Skin of body (tissue), 3 donors: ENCODE results near the gene ZNF230. TPM values are rescaled to one million over a fixed set of nuclear protein-coding genes. Genes with fewer than 3 reads are reported as not detected.

Experiments used
- DNase-seq: peaks from one replicate; lab custom pipeline; 2025; lab: John Stamatoyannopoulos, UW
- small RNA-seq: library from RNA; depleted of rRNA; stranded (forward); fragments of <200 nt; gene quantifications from one replicate; pipeline ENCODE3, GENCODE V24; 2014; ENCODE audit warnings: low replicate concordance
- total RNA-seq: library from RNA; depleted of rRNA; stranded (reverse); fragments of >200 nt; gene quantifications from one replicate; pipeline ENCODE4 v1.2.3, GENCODE V29; 2014

The ZNF230 gene
- total RNA-seq, 1 donor from 2014 or later: 5.0 TPM

GRCh38 chr19:44032001-44032610 is 29.3 kb downstream of the ZNF230 start:
- DNase-seq: no peak

- no peak for DNase-seq
These were observed 39.4 kb downstream of the ZNF230 start for GRCh38 chr19:44042147-44042546.

- DNase-seq: no peak
These were observed 48.2 kb downstream of the ZNF230 start for GRCh38 chr19:44050740-44051649.

- peak; percentile 94 for DNase-seq
These were observed 49.1 kb downstream of the ZNF230 start, which contains the start of gene ZNF223 for GRCh38 chr19:44051650-44052402. TSS of gene ZNF223 (plus strand) at chr19:44052036. CDS start at chr19:44055177, 3,141 bp downstream.

- DNase-seq: no peak
These were observed 53.1 kb downstream of the ZNF230 start for GRCh38 chr19:44055870-44056269.

GRCh38 chr19:44059229-44059628 is 56.5 kb downstream of the ZNF230 start:
- no peak for DNase-seq

GRCh38 chr19:44061038-44061437 is 58.3 kb downstream of the ZNF230 start:
- DNase-seq: no peak

Small RNA genes lying within 50 kb of the gene (small RNA-seq; reads per million reads assigned to genes)
- not detected for gene AC006213.5

Other genes with a start within 250 kb of the ZNF230 start
- gene SMG9, start 248.0 kb upstream of the ZNF230 start, total RNA-seq: 14.3 TPM
- 3.5 TPM for gene KCNN4, start 222.0 kb upstream of the ZNF230 start, total RNA-seq
- 16.0 TPM for gene LYPD5, start 200.5 kb upstream of the ZNF230 start, total RNA-seq
- 18.5 TPM for gene ZNF283, start 175.6 kb upstream of the ZNF230 start, total RNA-seq
- gene ZNF404, start 119.0 kb upstream of the ZNF230 start, total RNA-seq: 3.7 TPM
- 15.1 TPM for gene ZNF45, start 67.7 kb upstream of the ZNF230 start, total RNA-seq
- 6.5 TPM for gene ZNF221, start 51.7 kb upstream of the ZNF230 start, total RNA-seq
- gene ZNF155, start 18.8 kb upstream of the ZNF230 start, total RNA-seq: 8.4 TPM
- gene ZNF222, start 22.4 kb downstream of the ZNF230 start, total RNA-seq: 5.3 TPM
- 7.1 TPM for gene ZNF223, start 49.1 kb downstream of the ZNF230 start, total RNA-seq
- 3.7 TPM for gene ZNF284, start 69.2 kb downstream of the ZNF230 start, total RNA-seq
- gene ZNF224, start 91.4 kb downstream of the ZNF230 start, total RNA-seq: 35.8 TPM
- 5.9 TPM for gene ZNF225, start 110.4 kb downstream of the ZNF230 start, total RNA-seq
- gene ZNF234, start 138.6 kb downstream of the ZNF230 start, total RNA-seq: 12.8 TPM
- 20.3 TPM for gene ZNF226, start 162.1 kb downstream of the ZNF230 start, total RNA-seq
- gene ZNF227, start 209.6 kb downstream of the ZNF230 start, total RNA-seq: 20.2 TPM